HG02678 (cell line): ENCODE measurements around the gene SMIM36.
"Not testable (repeated sequence)": the region's sequence is repeated elsewhere in the genome, so short reads cannot be mapped to it uniquely, and the experiment has no call there.

Source experiments
- ATAC-seq: cut with Tn5 transposase; IDR thresholded peaks from one replicate; pipeline ENCODE4 v1.9.1; 2021; ENCODE audit warnings: mild to moderate bottlenecking, moderate library complexity; ENCODE audit not compliant: unreplicated experiment

The SMIM36 gene

GRCh38 chr17:55510986-55511721 lies at the start of gene SMIM36:
Gene SMIM36 (minus strand): TSS chr17:55511452.
- no peak for ATAC-seq

- no peak for ATAC-seq
Measured at GRCh38 chr17:55555772-55556171, 44.5 kb upstream of the SMIM36 start.

- no peak for ATAC-seq
Measured at GRCh38 chr17:55549140-55549539, 37.9 kb upstream of the SMIM36 start.

- ATAC-seq = no peak
Measured at GRCh38 chr17:55546991-55547664, 35.9 kb upstream of the SMIM36 start.

- ATAC-seq = no peak
Measured at GRCh38 chr17:55546481-55546880, 35.2 kb upstream of the SMIM36 start.

- no peak for ATAC-seq
Measured at GRCh38 chr17:55545806-55546205, 34.6 kb upstream of the SMIM36 start.

GRCh38 chr17:55543709-55544108 lies 32.5 kb upstream of the SMIM36 start:
- ATAC-seq = no peak

GRCh38 chr17:55540414-55541091 lies 29.3 kb upstream of the SMIM36 start:
- ATAC-seq = no peak

- no peak for ATAC-seq
Measured at GRCh38 chr17:55536205-55536604, 25.0 kb upstream of the SMIM36 start.

- ATAC-seq = no peak
Measured at GRCh38 chr17:55533608-55534007, 22.4 kb upstream of the SMIM36 start.

- no peak for ATAC-seq
Measured at GRCh38 chr17:55532670-55533069, 21.4 kb upstream of the SMIM36 start.

- ATAC-seq = no peak
Measured at GRCh38 chr17:55531053-55531728, 19.9 kb upstream of the SMIM36 start.

GRCh38 chr17:55530064-55530463 lies 18.8 kb upstream of the SMIM36 start:
- no peak for ATAC-seq

- ATAC-seq = no peak
Measured at GRCh38 chr17:55527540-55528118, 16.4 kb upstream of the SMIM36 start.

- ATAC-seq = peak; percentile 71
Measured at GRCh38 chr17:55524440-55525220, 13.4 kb upstream of the SMIM36 start.

- not testable (repeated sequence) for ATAC-seq
Measured at GRCh38 chr17:55523032-55523431, 11.8 kb upstream of the SMIM36 start.

- ATAC-seq = no peak
Measured at GRCh38 chr17:55521186-55521585, 9.9 kb upstream of the SMIM36 start.

- ATAC-seq = no peak
Measured at GRCh38 chr17:55520402-55520801, 9.2 kb upstream of the SMIM36 start.

GRCh38 chr17:55518510-55518909 lies 7.3 kb upstream of the SMIM36 start:
- ATAC-seq = no peak

GRCh38 chr17:55513885-55514590 lies 2.8 kb upstream of the SMIM36 start:
- ATAC-seq = peak; percentile 81
